HepG2 (cell line): Measurements from ENCODE around the gene PEX11G. TPM values are rescaled to one million over a fixed set of nuclear protein-coding genes. Genes with fewer than 3 reads are reported as not detected.

Source experiments
- AKAP8 ChIP-seq: sonication (generic); formaldehyde crosslinking; IDR thresholded peaks from 2 replicates; pipeline ENCODE4 v1.5.1; 2020; ENCODE audit warnings: mild to moderate bottlenecking, missing genetic modification reagents
- BCL3 ChIP-seq: sonication (generic); formaldehyde crosslinking; IDR thresholded peaks from 2 replicates; pipeline ENCODE4 v1.5.1; 2020; ENCODE audit warnings: mild to moderate bottlenecking, missing genetic modification reagents, moderate library complexity
- E2F1 ChIP-seq: sonication (generic); formaldehyde crosslinking; IDR thresholded peaks from 2 replicates; pipeline ENCODE4 v1.5.0; 2020; ENCODE audit warnings: missing genetic modification reagents
- FOXA3 ChIP-seq: IDR thresholded peaks from 2 replicates; pipeline ENCODE4 v1.6.1; 2016; ENCODE audit warnings: missing genetic modification reagents, missing compliant biosample characterization
- GTF3A ChIP-seq: sonication (generic); formaldehyde crosslinking; conservative IDR thresholded peaks from 2 replicates; pipeline ENCODE4 v1.4.0; 2020; ENCODE audit warnings: mild to moderate bottlenecking, missing genetic modification reagents
- HMG20B ChIP-seq: conservative IDR thresholded peaks from 2 replicates; pipeline ENCODE4 v1.6.1; 2016; ENCODE audit warnings: missing genetic modification reagents, missing compliant biosample characterization
- JUNB ChIP-seq: sonication (generic); formaldehyde crosslinking; IDR thresholded peaks from 2 replicates; pipeline ENCODE4 v1.8.0; 2022; ENCODE audit warnings: missing genetic modification reagents, mild to moderate bottlenecking, borderline replicate concordance
- JUND ChIP-seq: sonication (generic); formaldehyde crosslinking; IDR thresholded peaks from 2 replicates; pipeline ENCODE4 v1.8.0; 2022; ENCODE audit warnings: mild to moderate bottlenecking, missing genetic modification reagents
- KAT8 ChIP-seq: IDR thresholded peaks from 2 replicates; pipeline ENCODE4 v1.6.1; 2016; ENCODE audit warnings: missing genetic modification reagents, missing compliant biosample characterization
- KDM4B ChIP-seq: sonication (generic); formaldehyde crosslinking; IDR thresholded peaks from 2 replicates; pipeline ENCODE4 v1.4.0; 2020; ENCODE audit warnings: missing genetic modification reagents
- LCORL ChIP-seq, 2 experiments: fragments of 450-650 bp in 1 of 2; sonication (generic) in 1 of 2; formaldehyde crosslinking in 1 of 2; IDR thresholded peaks; 2 replicates each; pipeline versions ENCODE4 v1.5.0 to v1.6.1; 2017 to 2020; ENCODE audit warnings: antibody characterized with exemption in 1 of 2, missing genetic modification reagents in 1 of 2
- MTF1 ChIP-seq: sonication (generic); formaldehyde crosslinking; IDR thresholded peaks from 2 replicates; pipeline ENCODE4 v1.5.0; 2020; ENCODE audit warnings: missing genetic modification reagents
- NFE2 ChIP-seq: sonication (generic); formaldehyde crosslinking; IDR thresholded peaks from 2 replicates; pipeline ENCODE4 v1.4.0; 2020; ENCODE audit warnings: missing genetic modification reagents
- NFRKB ChIP-seq: fragments of 450-650 bp; IDR thresholded peaks from 2 replicates; pipeline ENCODE4 v1.6.1; 2017
- NR3C1 ChIP-seq: sonication (generic); formaldehyde crosslinking; IDR thresholded peaks from 2 replicates; pipeline ENCODE4 v1.4.0; 2020; ENCODE audit warnings: missing genetic modification reagents
- SPEN ChIP-seq: sonication (generic); formaldehyde crosslinking; IDR thresholded peaks from 2 replicates; pipeline ENCODE4 v1.5.1; 2020; ENCODE audit warnings: low read depth, mild to moderate bottlenecking, missing genetic modification reagents
- SRSF9 ChIP-seq: fragments of 200-400 bp; formaldehyde crosslinking; IDR thresholded peaks from 2 replicates; pipeline ENCODE4 v1.6.1; 2018; ENCODE audit warnings: borderline replicate concordance, mild to moderate bottlenecking, low read depth, low read length; ENCODE audit not compliant: insufficient read depth, poor library complexity, severe bottlenecking
- STAT6 ChIP-seq: sonication (generic); formaldehyde crosslinking; IDR thresholded peaks from 2 replicates; pipeline ENCODE4 v1.4.0; 2020; ENCODE audit warnings: missing genetic modification reagents, mild to moderate bottlenecking, borderline replicate concordance
- ZFP41 ChIP-seq: sonication (generic); formaldehyde crosslinking; IDR thresholded peaks from 2 replicates; pipeline ENCODE4 v1.4.0; 2020; ENCODE audit warnings: mild to moderate bottlenecking, missing genetic modification reagents, borderline replicate concordance
- ZNF333 ChIP-seq: sonication (generic); formaldehyde crosslinking; IDR thresholded peaks from 2 replicates; pipeline ENCODE4 v1.4.0; 2020; ENCODE audit warnings: mild to moderate bottlenecking, missing genetic modification reagents, borderline replicate concordance
- ZNF33A ChIP-seq: sonication (generic); formaldehyde crosslinking; IDR thresholded peaks from 2 replicates; pipeline ENCODE4 v1.5.1; 2020; ENCODE audit warnings: missing genetic modification reagents, mild to moderate bottlenecking, moderate library complexity, borderline replicate concordance
- ZNF367 ChIP-seq: sonication (generic); formaldehyde crosslinking; IDR thresholded peaks from 2 replicates; pipeline ENCODE4 v1.4.0; 2020; ENCODE audit warnings: missing genetic modification reagents, borderline replicate concordance
- ZNF496 ChIP-seq: sonication (generic); formaldehyde crosslinking; IDR thresholded peaks from 2 replicates; pipeline ENCODE4 v1.8.1; 2023; ENCODE audit warnings: mild to moderate bottlenecking, moderate library complexity, missing genetic modification reagents; ENCODE audit not compliant: insufficient replicate concordance
- ZNF788 ChIP-seq: sonication (generic); formaldehyde crosslinking; IDR thresholded peaks from 2 replicates; pipeline ENCODE4 v1.5.0; 2020; ENCODE audit warnings: mild to moderate bottlenecking, missing genetic modification reagents, borderline replicate concordance
- ZSCAN30 ChIP-seq: sonication (generic); formaldehyde crosslinking; IDR thresholded peaks from 2 replicates; pipeline ENCODE4 v1.5.0; 2020; ENCODE audit warnings: mild to moderate bottlenecking, missing genetic modification reagents
- polyA plus RNA-seq, 8 experiments: library from polyadenylated mRNA; depleted of rRNA in 3 of 8; stranded (reverse) in 7 of 8; unstranded in 1 of 8; fragments of >200 nt; fragmentation: Illumina TruSeq in 4 of 8; extraction: Trizol in 4 of 8; gene quantifications; 2 replicates each; pipeline versions ENCODE4 v1.2.1 to v1.2.3, GENCODE V29; 2011 to 2016; ENCODE audit warnings: low read depth in 4 of 8, missing spikeins in 1 of 8, mixed read lengths in 1 of 8; ENCODE audit not compliant: insufficient read depth in 1 of 8
- total RNA-seq, 5 experiments: library from RNA; depleted of rRNA; stranded (reverse); fragments of >200 nt; fragmentation: Illumina TruSeq; extraction: Trizol; gene quantifications; 2 replicates each; pipeline ENCODE4 v1.2.3, GENCODE V29; 2016; ENCODE audit warnings: low read depth in 1 of 5
- TF ChIP-seq, protein P1 (sequence below): sonication (generic); formaldehyde crosslinking; IDR thresholded peaks from 2 replicates; pipeline ENCODE4 v1.8.1; 2023; ENCODE audit warnings: mild to moderate bottlenecking, missing genetic modification reagents, borderline replicate concordance

PEX11G gene
- total and polyA plus RNA-seq, 2 of the 13 experiments (the other 11 are each of a cell fraction or from before 2014, with no cell fraction given), result not detected

- TF ChIP-seq AKAP8 (CRISPR knock-in tag), result 0 out of 2 replicates have a peak, but pooled peaks have one; percentile 54
- no peak for TF ChIP-seq NFE2 (CRISPR knock-in tag)
- no peak for TF ChIP-seq LCORL (IDR thresholded peaks at IDR 0.05)
- TF ChIP-seq LCORL (CRISPR knock-in tag; IDR thresholded peaks at IDR 0.05), result no peak
- TF ChIP-seq KDM4B (CRISPR knock-in tag), result no peak
- peak; percentile 59; the same call in 1 of the 2 replicates for TF ChIP-seq ZNF333 (CRISPR knock-in tag)
- no peak for TF ChIP-seq JUNB (CRISPR knock-in tag)
- no peak for TF ChIP-seq SRSF9
- TF ChIP-seq ZNF33A, result no peak
- TF ChIP-seq JUND, result 0 out of 2 replicates have a peak, but pooled peaks have one; percentile 12
- TF ChIP-seq ZNF496 (CRISPR knock-in tag), result no peak
- no peak for TF ChIP-seq ZSCAN30 (CRISPR knock-in tag)
- TF ChIP-seq ZFP41 (CRISPR knock-in tag), result peak; percentile 92; the same call in 1 of the 2 replicates
- peak; percentile 54; the same call in 1 of the 2 replicates for TF ChIP-seq ZNF788 (CRISPR knock-in tag)
- no peak for TF ChIP-seq MTF1 (CRISPR knock-in tag)
- TF ChIP-seq STAT6 (CRISPR knock-in tag), result no peak
- TF ChIP-seq, protein P1, sequence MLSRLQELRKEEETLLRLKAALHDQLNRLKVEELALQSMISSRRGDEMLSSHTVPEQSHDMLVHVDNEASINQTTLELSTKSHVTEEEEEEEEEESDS (CRISPR knock-in tag), result no peak
- peak; percentile 88 for TF ChIP-seq BCL3 (CRISPR knock-in tag)
- TF ChIP-seq KAT8 (CRISPR knock-in tag), result no peak
- TF ChIP-seq SPEN (CRISPR knock-in tag), result peak; percentile 66
- TF ChIP-seq E2F1, result no peak
- no peak for TF ChIP-seq FOXA3 (CRISPR knock-in tag)
- TF ChIP-seq GTF3A, result no peak
- no peak for TF ChIP-seq NR3C1 (CRISPR knock-in tag)
- no peak for TF ChIP-seq HMG20B
- no peak for TF ChIP-seq ZNF367 (CRISPR knock-in tag)
- no peak for TF ChIP-seq NFRKB
Observed at GRCh38 chr19:7500811-7501450, 12.1 kb upstream of the PEX11G start (continued).
